GM23338 (cell line): Measurements from ENCODE around the gene STAC2.

Experiments used
- CREB1 ChIP-seq: fragments of 250-450 bp; sonication (Bioruptor Pico); IDR thresholded peaks from 2 replicates; pipeline ENCODE4 v1.5.0; 2020; ENCODE audit warnings: low read depth, mild to moderate bottlenecking, moderate library complexity
- CTCF ChIP-seq, 2 experiments: fragments of 200-600 bp in 1 of 2; sonication (generic) in 1 of 2; conservative IDR thresholded peaks; 2 replicates each; pipeline versions ENCODE4 v1.5.1 to v1.6.1; 2016 to 2017; ENCODE audit warnings: antibody characterized with exemption in 2 of 2, low read depth in 2 of 2, mild to moderate bottlenecking in 2 of 2, moderate library complexity in 1 of 2
- EZH2 ChIP-seq: fragments of 200-600 bp; sonication (generic); IDR thresholded peaks from one replicate; pipeline ENCODE4 v1.8.0; 2017; ENCODE audit warnings: antibody characterized with exemption, mild to moderate bottlenecking, low read depth; ENCODE audit not compliant: unreplicated experiment
- EZH2phosphoT487 ChIP-seq: fragments of 200-600 bp; sonication (generic); IDR thresholded peaks from one replicate; pipeline ENCODE4 v1.8.1; 2018; ENCODE audit warnings: antibody characterized with exemption; ENCODE audit not compliant: unreplicated experiment
- ZNF114 ChIP-seq: fragments of 250-450 bp; sonication (Bioruptor Pico); IDR thresholded peaks from 2 replicates; pipeline ENCODE4 v1.5.0; 2020; ENCODE audit warnings: mild to moderate bottlenecking, moderate library complexity

- TF ChIP-seq CTCF (conservative IDR thresholded peaks at IDR 0.05; ENCODE audit: low read depth in 2 of 2) (no peak), EZH2 (no peak), ZNF114 (CRISPR knock-in tag) (no peak), CREB1 (CRISPR knock-in tag) (no peak), EZH2phosphoT487 (no peak)
These were observed 27.2 kb upstream of the STAC2 start for GRCh38 chr17:39252788-39253460.
